Retinal pigment epithelial cell (primary cell): ENCODE measurements around the gene GPD1.
A peak's percentile ranks its signal among the peaks of the same experiment; 100 is the strongest.

Experiments
- DNase-seq: peaks from one replicate; pipeline ENCODE4 v3.0.0-alpha.2; 2010; ENCODE audit warnings: low read depth
- H3K4me3 ChIP-seq: 2 replicates; pipeline ENCODE4 v1.5.1; 2011; ENCODE audit warnings: mild to moderate bottlenecking, low read length, control low read depth, moderate library complexity
- TF ChIP-seq, protein P1 (sequence below): conservative IDR thresholded peaks from 2 replicates; pipeline ENCODE4 v1.5.1; 2011; ENCODE audit warnings: low read depth, low read length, control low read depth, inconsistent platforms

GPD1 gene

GRCh38 chr12:50120521-50120920 is 16.7 kb downstream of the GPD1 start:
- TF ChIP-seq, protein P1, sequence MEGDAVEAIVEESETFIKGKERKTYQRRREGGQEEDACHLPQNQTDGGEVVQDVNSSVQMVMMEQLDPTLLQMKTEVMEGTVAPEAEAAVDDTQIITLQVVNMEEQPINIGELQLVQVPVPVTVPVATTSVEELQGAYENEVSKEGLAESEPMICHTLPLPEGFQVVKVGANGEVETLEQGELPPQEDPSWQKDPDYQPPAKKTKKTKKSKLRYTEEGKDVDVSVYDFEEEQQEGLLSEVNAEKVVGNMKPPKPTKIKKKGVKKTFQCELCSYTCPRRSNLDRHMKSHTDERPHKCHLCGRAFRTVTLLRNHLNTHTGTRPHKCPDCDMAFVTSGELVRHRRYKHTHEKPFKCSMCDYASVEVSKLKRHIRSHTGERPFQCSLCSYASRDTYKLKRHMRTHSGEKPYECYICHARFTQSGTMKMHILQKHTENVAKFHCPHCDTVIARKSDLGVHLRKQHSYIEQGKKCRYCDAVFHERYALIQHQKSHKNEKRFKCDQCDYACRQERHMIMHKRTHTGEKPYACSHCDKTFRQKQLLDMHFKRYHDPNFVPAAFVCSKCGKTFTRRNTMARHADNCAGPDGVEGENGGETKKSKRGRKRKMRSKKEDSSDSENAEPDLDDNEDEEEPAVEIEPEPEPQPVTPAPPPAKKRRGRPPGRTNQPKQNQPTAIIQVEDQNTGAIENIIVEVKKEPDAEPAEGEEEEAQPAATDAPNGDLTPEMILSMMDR: no peak
- H3K4me3 ChIP-seq: no peak overlapping the region
- DNase-seq: peak; percentile 45

GRCh38 chr12:50120953-50121352 is 17.1 kb downstream of the GPD1 start:
- DNase-seq: no peak
- no peak overlapping the region for H3K4me3 ChIP-seq
- TF ChIP-seq, protein P1: no peak

GRCh38 chr12:50121641-50122040 is 17.8 kb downstream of the GPD1 start:
- TF ChIP-seq, protein P1: no peak
- no peak for DNase-seq
- no peak overlapping the region for H3K4me3 ChIP-seq

DNA sequence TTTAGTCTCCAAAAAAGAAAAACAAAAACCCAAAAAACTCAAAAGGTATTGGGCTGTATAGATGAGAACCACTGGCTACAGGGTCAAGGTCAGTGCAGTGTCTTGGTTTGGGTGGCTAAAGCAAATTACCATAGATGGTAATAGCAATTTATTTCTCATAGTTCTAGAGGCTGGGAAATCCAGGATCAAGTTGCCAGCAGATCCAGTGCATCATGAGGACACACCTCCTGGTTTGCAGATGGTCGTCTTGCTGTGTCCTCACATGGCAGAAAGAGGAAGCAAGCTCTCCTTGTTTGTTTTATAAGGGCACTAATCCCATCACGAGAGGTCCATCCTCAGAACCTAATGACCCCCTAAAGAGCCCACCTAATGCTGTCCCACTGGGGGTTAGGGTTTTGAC is 19.4 kb downstream of the GPD1 start:
- no peak for DNase-seq
- no peak overlapping the region for H3K4me3 ChIP-seq
- TF ChIP-seq, protein P1: no peak

DNA sequence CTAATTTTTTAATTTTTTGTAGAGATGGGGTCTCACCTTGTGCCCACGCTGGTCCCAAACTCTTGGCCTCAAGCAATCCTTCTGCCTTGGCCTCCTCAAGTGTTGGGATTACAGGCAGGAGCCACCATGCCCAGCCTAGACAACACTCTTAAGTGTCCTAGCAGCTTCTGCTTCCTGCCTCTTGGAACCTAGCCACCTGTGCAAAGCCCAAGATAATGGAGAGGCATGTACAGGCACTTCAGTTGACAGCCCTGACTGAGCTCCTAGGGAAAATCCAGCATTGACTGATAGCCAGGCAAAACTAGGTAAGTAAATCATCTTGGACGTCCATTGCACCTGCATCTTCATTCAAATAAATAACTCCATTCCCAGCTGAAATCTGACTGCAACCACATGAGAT is 23.7 kb downstream of the GPD1 start:
- DNase-seq: no peak
- TF ChIP-seq, protein P1: no peak
- H3K4me3 ChIP-seq: no peak overlapping the region

GRCh38 chr12:50129290-50129689 is 25.5 kb downstream of the GPD1 start:
- no peak for DNase-seq
- TF ChIP-seq, protein P1: no peak
- H3K4me3 ChIP-seq: no peak overlapping the region

GRCh38 chr12:50132505-50133135 is 28.8 kb downstream of the GPD1 start:
- no peak overlapping the region for H3K4me3 ChIP-seq
- TF ChIP-seq, protein P1: peak; percentile 60
- no peak for DNase-seq
